HL-60 (cell line): ENCODE measurements around the gene RNASE12.

Experiments used
- CTCF ChIP-seq: IDR thresholded peaks from one replicate; pipeline ENCODE4 v1.5.1; 2011; ENCODE audit warnings: low read length, control low read depth, inconsistent platforms; ENCODE audit not compliant: insufficient read depth
- GABPA ChIP-seq: IDR thresholded peaks from 2 replicates; pipeline ENCODE4 v1.6.1; 2012; ENCODE audit warnings: low read depth
- POLR2AphosphoS5 ChIP-seq: IDR thresholded peaks from 2 replicates; pipeline ENCODE4 v1.6.1; 2012; ENCODE audit warnings: low read depth
- REST ChIP-seq: IDR thresholded peaks from 2 replicates; pipeline ENCODE4 v1.6.1; 2012; ENCODE audit warnings: low read depth; ENCODE audit not compliant: insufficient replicate concordance

- TF ChIP-seq POLR2AphosphoS5 (no peak), CTCF (no peak), GABPA (no peak), REST (no peak)
These were observed 38.2 kb downstream of the RNASE12 start for GRCh38 chr14:20553024-20553423.
